Kidney epithelial cell (primary cell): ENCODE data around the gene CLEC2D. TPM values are rescaled to one million over a fixed set of nuclear protein-coding genes. Genes with fewer than 3 reads are reported as not detected.

Source experiments
- DNase-seq: peaks from one replicate; pipeline ENCODE4 v3.0.0-alpha.2; 2010; ENCODE audit warnings: low read depth
- H3K27me3 ChIP-seq: 2 replicates; pipeline ENCODE4 v1.6.0; 2011; ENCODE audit warnings: low read length; ENCODE audit not compliant: control insufficient read depth, insufficient read depth
- H3K36me3 ChIP-seq: 2 replicates; pipeline ENCODE4 v1.5.1; 2011; ENCODE audit warnings: low read length; ENCODE audit not compliant: control insufficient read depth, insufficient read depth
- H3K4me3 ChIP-seq: 2 replicates; pipeline ENCODE4 v1.5.1; 2011; ENCODE audit warnings: low read depth, mild to moderate bottlenecking, control low read depth, low read length
- CTCF ChIP-seq: IDR thresholded peaks from 2 replicates; pipeline ENCODE4 v1.5.1; 2011; ENCODE audit warnings: mild to moderate bottlenecking, moderate library complexity, low read length, control low read depth, inconsistent platforms; ENCODE audit not compliant: insufficient read depth, poor library complexity, severe bottlenecking
- total RNA-seq: library from RNA; depleted of rRNA; stranded (reverse); fragments of >200 nt; gene quantifications from 2 replicates; pipeline ENCODE4 v1.2.3, GENCODE V29; 2015

CLEC2D gene
- total RNA-seq, 1 donor from 2014 or later: 6.9 TPM

- H3K4me3 ChIP-seq: peak overlapping the region; percentile 53
- H3K27me3 ChIP-seq: no peaks in the 10 kb centered on the region
- no peak for TF ChIP-seq CTCF
- no peaks in the 10 kb centered on the region for H3K36me3 ChIP-seq
- DNase-seq: no peak
Observed at GRCh38 chr12:9648701-9649531, 20.6 kb upstream of the CLEC2D start.

- TF ChIP-seq CTCF: no peak
- Histone ChIP-seq H3K4me3 (peak overlapping the region; percentile 53), H3K36me3 (no peaks in the 10 kb centered on the region), H3K27me3 (no peaks in the 10 kb centered on the region)
- no peak for DNase-seq
Observed at GRCh38 chr12:9649532-9649940, 20.0 kb upstream of the CLEC2D start.

DNA sequence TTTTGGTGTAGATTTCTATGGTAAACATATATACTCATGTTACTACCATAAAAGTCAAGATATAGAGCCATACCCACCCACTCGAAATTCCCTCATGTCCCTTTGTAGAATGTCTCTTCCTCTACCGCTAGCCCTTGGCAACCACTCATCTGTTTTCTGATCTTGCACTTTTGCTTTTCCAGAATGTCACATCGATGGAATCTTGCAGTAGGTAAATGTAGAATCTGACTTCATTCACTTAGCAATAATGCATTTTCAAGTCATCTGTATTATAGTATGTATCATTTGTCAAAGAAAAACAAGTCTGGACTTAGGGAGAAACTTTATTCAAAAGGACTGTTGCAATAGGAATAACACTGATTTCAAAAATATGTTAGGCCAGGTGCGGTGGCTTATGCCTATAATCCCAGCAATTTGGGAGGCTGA is 19.3 kb upstream of the CLEC2D start:
- H3K4me3 ChIP-seq: peak overlapping the region; percentile 53
- H3K36me3 ChIP-seq: no peaks in the 10 kb centered on the region
- no peak for TF ChIP-seq CTCF
- H3K27me3 ChIP-seq: no peaks in the 10 kb centered on the region
- no peak for DNase-seq

- H3K4me3 ChIP-seq: no peak overlapping the region
- DNase-seq: no peak
Observed at GRCh38 chr12:9651265-9651729, 18.2 kb upstream of the CLEC2D start.

DNA sequence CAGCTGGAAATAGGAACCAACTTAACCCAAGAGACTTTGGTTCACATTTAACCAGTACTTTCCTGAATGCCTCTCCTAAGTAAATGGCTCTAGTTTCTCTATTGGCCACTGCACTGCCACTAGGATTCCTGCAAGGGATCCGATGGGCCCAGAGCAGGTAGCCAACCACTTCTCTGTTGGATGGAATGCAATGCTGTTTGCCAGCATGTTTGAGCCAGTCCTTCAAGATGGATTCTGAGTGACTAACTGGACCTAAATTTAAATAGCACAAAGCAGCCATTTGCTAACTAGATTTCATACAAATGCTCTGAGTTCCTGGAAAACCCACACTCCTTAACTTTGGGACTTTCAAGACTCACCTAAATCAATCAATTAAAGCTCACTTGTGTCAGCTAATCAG is 9.5 kb upstream of the CLEC2D start:
- DNase-seq: no peak
- Histone ChIP-seq H3K27me3 (no peaks in the 10 kb centered on the region), H3K4me3 (no peak overlapping the region), H3K36me3 (peaks cover 1% of the 10 kb centered on the region)
- no peak for TF ChIP-seq CTCF

More at GRCh38 chr12:9651265-9651729, 18.2 kb upstream of the CLEC2D start:
- no peaks in the 10 kb centered on the region for H3K36me3 ChIP-seq
- no peak for TF ChIP-seq CTCF
- no peaks in the 10 kb centered on the region for H3K27me3 ChIP-seq
